NCI-H2171 treated with DMSO at 0.1 percent for 48 hours (cell line): ENCODE data around the gene TFRC.
"Not testable (repeated sequence)": the region's sequence is repeated elsewhere in the genome, so short reads cannot be mapped to it uniquely, and the experiment has no call there.

Experiments
- DNase-seq: peaks from one replicate; lab custom pipeline; 2025; lab: John Stamatoyannopoulos, UW

Gene TFRC

GRCh38 chr3:196048922-196049598 is 32.8 kb downstream of the TFRC start:
- no peak for DNase-seq

GRCh38 chr3:196047391-196048030 is 34.4 kb downstream of the TFRC start:
- DNase-seq, result no peak

GRCh38 chr3:196044513-196044912 is 37.4 kb downstream of the TFRC start:
- no peak for DNase-seq

GRCh38 chr3:196042673-196043072 is 39.2 kb downstream of the TFRC start:
- DNase-seq, result no peak

- no peak for DNase-seq
Measured at GRCh38 chr3:196039359-196039758, 42.5 kb downstream of the TFRC start.

GRCh38 chr3:196026059-196026458 is 55.8 kb downstream of the TFRC start:
- not testable (repeated sequence) for DNase-seq

- DNase-seq, result no peak
Measured at GRCh38 chr3:196024968-196025367, 56.9 kb downstream of the TFRC start.

- DNase-seq, result no peak
Measured at GRCh38 chr3:196023947-196024346, 57.9 kb downstream of the TFRC start.

GRCh38 chr3:196022499-196022878 is 59.4 kb downstream of the TFRC start:
- DNase-seq, result not testable (repeated sequence)

- no peak for DNase-seq
Measured at GRCh38 chr3:196020373-196020772, 61.5 kb downstream of the TFRC start.

GRCh38 chr3:196019576-196019975 is 62.3 kb downstream of the TFRC start:
- DNase-seq, result not testable (repeated sequence)

GRCh38 chr3:196018159-196018558 is 63.7 kb downstream of the TFRC start:
- DNase-seq, result not testable (repeated sequence)

GRCh38 chr3:196016485-196016884 is 65.4 kb downstream of the TFRC start:
- DNase-seq, result no peak

- no peak for DNase-seq
Measured at GRCh38 chr3:196016059-196016458, 65.8 kb downstream of the TFRC start.

- DNase-seq, result no peak
Measured at GRCh38 chr3:196013587-196014487, 68.1 kb downstream of the TFRC start.

GRCh38 chr3:196012941-196013476 is 68.9 kb downstream of the TFRC start:
- DNase-seq, result no peak

- DNase-seq, result no peak
Measured at GRCh38 chr3:196012481-196012880, 69.4 kb downstream of the TFRC start.

GRCh38 chr3:196009456-196009855 is 72.4 kb downstream of the TFRC start:
- DNase-seq, result no peak

GRCh38 chr3:196008929-196009328 is 73.0 kb downstream of the TFRC start:
- no peak for DNase-seq

GRCh38 chr3:196008387-196008786 is 73.5 kb downstream of the TFRC start:
- DNase-seq, result no peak

GRCh38 chr3:196007744-196008335 is 74.0 kb downstream of the TFRC start:
- no peak for DNase-seq

- not testable (repeated sequence) for DNase-seq
Measured at GRCh38 chr3:196005338-196005737, 76.6 kb downstream of the TFRC start.
